ENCODE measurements around the gene ARHGAP26. TPM values are rescaled to one million over a fixed set of nuclear protein-coding genes. Genes with fewer than 3 reads are reported as not detected.
"Not testable (repeated sequence)": the region's sequence is repeated elsewhere in the genome, so short reads cannot be mapped to it uniquely, and the experiment has no call there.

The ARHGAP26 gene
- polyA plus RNA-seq, 3 donors: 26.5 to 56.8 (median 28.7) TPM

- H3K36me3 ChIP-seq (replicated peaks in 1 of 2; ENCODE audit: control insufficient read depth in 1 of 2, insufficient read depth in 2 of 2, low read length in 2 of 2): peaks cover 19 to 56% of the 10 kb centered on the region in 2 donors
- H3K4me3 ChIP-seq (replicated peaks in 1 of 3; ENCODE audit: low read depth in 2 of 3, low read length in 3 of 3): peak overlapping the region in 1 of 3 experiments; percentile 12
- peak in 2 of 3 donors; percentile 56 to 68 for DNase-seq
- H3K79me2 ChIP-seq (ENCODE audit: insufficient read depth, low read length): peaks cover 20% of the 10 kb centered on the region
- Mint-ChIP-seq H3K4me1 (peaks cover 49% of the 10 kb centered on the region), H3K36me3 (peaks cover 72 to 75% of the 10 kb centered on the region in 2 donors), H3K27me3 (ENCODE audit: low read depth in 3 of 3) (peaks cover 0 to 5% (median 4%) of the 10 kb centered on the region in 3 donors), H3K27ac (peak overlapping the region; percentile 66 to 90 (median 79)), H3K4me3 (peak overlapping the region in 1 of 2 donors; percentile 40), H3K9me3 (no peaks in the 10 kb centered on the region)
- intact Hi-C loops (cut with micrococcal nuclease): loop anchor here in 1 of 2 donors (5.0 to 10.0 kb wide), 2 partner anchors 77 to 899 kb away; no protein-coding TSS in a partner anchor
- H3K27me3 ChIP-seq (ENCODE audit: control insufficient read depth in 2 of 2, insufficient read depth in 2 of 2, low read length in 2 of 2): no peaks in the 10 kb centered on the region
- H4K20me1 ChIP-seq (ENCODE audit: insufficient read depth, low read length): peaks cover 76% of the 10 kb centered on the region
- no peak overlapping the region for H2AFZ ChIP-seq (ENCODE audit: insufficient read depth, low read depth, low read length, poor library complexity, severe bottlenecking)
- no peaks in the 10 kb centered on the region for H3K9me3 ChIP-seq (replicated peaks in 1 of 2; ENCODE audit: control insufficient read depth in 1 of 2, insufficient read depth in 1 of 2, low read length in 2 of 2)
- peak overlapping the region in 1 of 2 donors; percentile 56 for H3K27ac ChIP-seq (ENCODE audit: low read depth in 1 of 2, low read length in 2 of 2)
- TF ChIP-seq CTCF (IDR thresholded peaks at IDR 0.05): no peak
- H3K9ac ChIP-seq (ENCODE audit: insufficient read depth, low read length, poor library complexity, severe bottlenecking): no peak overlapping the region
- H3K4me2 ChIP-seq (replicated peaks; ENCODE audit: extremely low read depth, low read length, poor library complexity, severe bottlenecking): peak overlapping the region; percentile 24
- H3K4me1 ChIP-seq (ENCODE audit: control insufficient read depth in 1 of 2, insufficient read depth in 2 of 2, low read length in 2 of 2): peaks cover 27 to 42% of the 10 kb centered on the region in 2 donors
- WGBS (ENCODE audit: insufficient coverage): 7% methylated on average over 3 of the region's 3 CpGs
Observed at GRCh38 chr5:142925795-142926194, 155.6 kb downstream of the ARHGAP26 start.

- Mint-ChIP-seq H3K36me3 (peaks cover 74 to 75% of the 10 kb centered on the region in 2 donors), H3K9me3 (no peaks in the 10 kb centered on the region), H3K4me1 (peaks cover 49% of the 10 kb centered on the region), H3K27me3 (ENCODE audit: low read depth in 3 of 3) (peaks cover 0 to 5% (median 4%) of the 10 kb centered on the region in 3 donors), H3K27ac (peak overlapping the region in 4 of 7 donors; percentile 2 to 79 (median 74)), H3K4me3 (no peak overlapping the region)
- 100% methylated on average over 2 of the region's 4 CpGs for WGBS (ENCODE audit: insufficient coverage)
- Histone ChIP-seq H3K79me2 (ENCODE audit: insufficient read depth, low read length) (peaks cover 20% of the 10 kb centered on the region), H3K4me3 (replicated peaks in 1 of 3; ENCODE audit: low read depth in 2 of 3, low read length in 3 of 3) (no peak overlapping the region), H3K36me3 (replicated peaks in 1 of 2; ENCODE audit: control insufficient read depth in 1 of 2, insufficient read depth in 2 of 2, low read length in 2 of 2) (peaks cover 21 to 56% of the 10 kb centered on the region in 2 donors), H3K4me2 (replicated peaks; ENCODE audit: extremely low read depth, low read length, poor library complexity, severe bottlenecking) (no peak overlapping the region), H2AFZ (ENCODE audit: insufficient read depth, low read depth, low read length, poor library complexity, severe bottlenecking) (no peak overlapping the region), H4K20me1 (ENCODE audit: insufficient read depth, low read length) (peaks cover 74% of the 10 kb centered on the region), H3K9me3 (replicated peaks in 1 of 2; ENCODE audit: control insufficient read depth in 1 of 2, insufficient read depth in 1 of 2, low read length in 2 of 2) (no peaks in the 10 kb centered on the region), H3K27ac (ENCODE audit: low read depth in 1 of 2, low read length in 2 of 2) (no peak overlapping the region), H3K9ac (ENCODE audit: insufficient read depth, low read length, poor library complexity, severe bottlenecking) (no peak overlapping the region), H3K27me3 (ENCODE audit: control insufficient read depth in 2 of 2, insufficient read depth in 2 of 2, low read length in 2 of 2) (no peaks in the 10 kb centered on the region), H3K4me1 (ENCODE audit: control insufficient read depth in 1 of 2, insufficient read depth in 2 of 2, low read length in 2 of 2) (peaks cover 27 to 42% of the 10 kb centered on the region in 2 donors)
- TF ChIP-seq CTCF (IDR thresholded peaks at IDR 0.05): no peak
- DNase-seq: no peak
- intact Hi-C loops (cut with micrococcal nuclease): loop anchor here in 1 of 2 donors (5.0 to 10.0 kb wide), 2 partner anchors 76 to 898 kb away; no protein-coding TSS in a partner anchor
Observed at GRCh38 chr5:142926549-142926948, 156.4 kb downstream of the ARHGAP26 start.

- H3K27me3 Mint-ChIP-seq (ENCODE audit: low read depth in 3 of 3); H3K9me3 Mint-ChIP-seq; DNase-seq; H3K4me3 ChIP-seq (replicated peaks in 1 of 3; ENCODE audit: low read depth in 2 of 3, low read length in 3 of 3); H2AFZ ChIP-seq (ENCODE audit: insufficient read depth, low read depth, low read length, poor library complexity, severe bottlenecking); H3K4me3 Mint-ChIP-seq; H3K27me3 ChIP-seq (ENCODE audit: control insufficient read depth in 2 of 2, insufficient read depth in 2 of 2, low read length in 2 of 2); H3K9ac ChIP-seq (ENCODE audit: insufficient read depth, low read length, poor library complexity, severe bottlenecking); H3K9me3 ChIP-seq (replicated peaks in 1 of 2; ENCODE audit: control insufficient read depth in 1 of 2, insufficient read depth in 1 of 2, low read length in 2 of 2); H3K4me2 ChIP-seq (replicated peaks; ENCODE audit: extremely low read depth, low read length, poor library complexity, severe bottlenecking): not testable (repeated sequence)
- intact Hi-C loops (cut with micrococcal nuclease): loop anchor here in 1 of 2 donors (5.0 to 10.0 kb wide), 2 partner anchors 73 to 896 kb away; no protein-coding TSS in a partner anchor
- 95% methylated on average over 6 of the region's 11 CpGs for WGBS (ENCODE audit: insufficient coverage)
- peaks cover 73% of the 10 kb centered on the region for H4K20me1 ChIP-seq (ENCODE audit: insufficient read depth, low read length)
- peaks cover 82 to 86% of the 10 kb centered on the region in 2 donors for H3K36me3 Mint-ChIP-seq
- peaks cover 43 to 68% of the 10 kb centered on the region in 2 donors for H3K36me3 ChIP-seq (replicated peaks in 1 of 2; ENCODE audit: control insufficient read depth in 1 of 2, insufficient read depth in 2 of 2, low read length in 2 of 2)
- H3K4me1 Mint-ChIP-seq: peaks cover 43% of the 10 kb centered on the region
- peaks cover 29 to 33% of the 10 kb centered on the region in 2 donors for H3K4me1 ChIP-seq (ENCODE audit: control insufficient read depth in 1 of 2, insufficient read depth in 2 of 2, low read length in 2 of 2)
- H3K27ac Mint-ChIP-seq: peak overlapping the region in 5 of 7 donors; percentile 2 to 63 (median 11)
- H3K79me2 ChIP-seq (ENCODE audit: insufficient read depth, low read length): peaks cover 18% of the 10 kb centered on the region
- peak overlapping the region in 1 of 2 donors; percentile 54 for H3K27ac ChIP-seq (ENCODE audit: low read depth in 1 of 2, low read length in 2 of 2)
Observed at GRCh38 chr5:142928999-142929398, 158.8 kb downstream of the ARHGAP26 start.
